ENCODE data around the gene YAE1.

DNA sequence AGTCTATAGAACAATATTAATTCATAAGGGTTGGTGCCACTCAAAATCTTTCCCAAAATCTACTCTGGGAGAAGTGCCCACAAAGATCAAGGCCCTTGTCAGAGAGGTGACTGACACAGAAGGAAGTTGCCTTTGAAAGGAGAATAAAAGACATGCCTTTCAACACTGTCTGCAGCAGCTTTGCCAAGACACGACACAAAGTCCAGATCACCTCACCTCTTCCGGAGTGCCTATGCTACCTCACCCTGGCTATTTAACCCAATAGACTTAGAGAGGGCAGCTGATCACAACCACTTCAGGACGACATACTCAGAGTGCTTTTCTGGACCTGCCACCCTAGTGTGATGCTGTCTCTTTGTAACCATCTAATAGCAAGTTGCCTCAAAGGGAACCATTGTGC, 49.0 kb upstream of the YAE1 start:
- TF ChIP-seq, protein P1, sequence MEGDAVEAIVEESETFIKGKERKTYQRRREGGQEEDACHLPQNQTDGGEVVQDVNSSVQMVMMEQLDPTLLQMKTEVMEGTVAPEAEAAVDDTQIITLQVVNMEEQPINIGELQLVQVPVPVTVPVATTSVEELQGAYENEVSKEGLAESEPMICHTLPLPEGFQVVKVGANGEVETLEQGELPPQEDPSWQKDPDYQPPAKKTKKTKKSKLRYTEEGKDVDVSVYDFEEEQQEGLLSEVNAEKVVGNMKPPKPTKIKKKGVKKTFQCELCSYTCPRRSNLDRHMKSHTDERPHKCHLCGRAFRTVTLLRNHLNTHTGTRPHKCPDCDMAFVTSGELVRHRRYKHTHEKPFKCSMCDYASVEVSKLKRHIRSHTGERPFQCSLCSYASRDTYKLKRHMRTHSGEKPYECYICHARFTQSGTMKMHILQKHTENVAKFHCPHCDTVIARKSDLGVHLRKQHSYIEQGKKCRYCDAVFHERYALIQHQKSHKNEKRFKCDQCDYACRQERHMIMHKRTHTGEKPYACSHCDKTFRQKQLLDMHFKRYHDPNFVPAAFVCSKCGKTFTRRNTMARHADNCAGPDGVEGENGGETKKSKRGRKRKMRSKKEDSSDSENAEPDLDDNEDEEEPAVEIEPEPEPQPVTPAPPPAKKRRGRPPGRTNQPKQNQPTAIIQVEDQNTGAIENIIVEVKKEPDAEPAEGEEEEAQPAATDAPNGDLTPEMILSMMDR (IDR thresholded peaks at IDR 0.05; ENCODE audit: control extremely low read depth in 1 of 3, insufficient read depth in 1 of 3, low read depth in 1 of 3, low read length in 3 of 3), result no peak
- TF ChIP-seq HDAC2 (IDR thresholded peaks at IDR 0.05; ENCODE audit: borderline replicate concordance in 1 of 2, low read depth in 2 of 2, low read length in 2 of 2) (no peak), POLR2A (IDR thresholded peaks at IDR 0.05; ENCODE audit: control extremely low read depth in 1 of 2, low read depth in 2 of 2, low read length in 2 of 2) (no peak), EP300 (IDR thresholded peaks at IDR 0.05; ENCODE audit: borderline replicate concordance in 1 of 2, low read depth in 2 of 2, low read length in 2 of 2) (no peak), RNF2 (IDR thresholded peaks at IDR 0.05; ENCODE audit: borderline replicate concordance, low read depth, low read length, missing control alignments, poor library complexity, severe bottlenecking) (no peak), BRCA1 (IDR thresholded peaks at IDR 0.05; ENCODE audit: low read depth, low read length) (no peak), POLR2AphosphoS5 (IDR thresholded peaks at IDR 0.05; ENCODE audit: low read depth, low read length) (no peak)
